ENCODE data around the gene RIPPLY2. TPM values are rescaled to one million over a fixed set of nuclear protein-coding genes. Genes with fewer than 3 reads are reported as not detected.

Gene RIPPLY2
- total RNA-seq, 4 donors from 2014 or later: 0.90 TPM; not detected in 3

- TF ChIP-seq CTCF (IDR thresholded peaks at IDR 0.05): no peak
- no peak for TF ChIP-seq POLR2A (IDR thresholded peaks at IDR 0.05)
- Histone ChIP-seq H3K9me3 (no peaks in the 10 kb centered on the region), H3K36me3 (no peaks in the 10 kb centered on the region), H3K4me3 (no peak overlapping the region), H3K4me1 (no peaks in the 10 kb centered on the region), H3K27me3 (no peaks in the 10 kb centered on the region), H3K27ac (no peak overlapping the region)
- intact Hi-C loops (cut with DNase I; ENCODE audit: low total_unique reads): no loop called here
- no peak for DNase-seq
These were observed 48.5 kb downstream of the RIPPLY2 start for GRCh38 chr6:83901624-83902023.

GRCh38 chr6:83904395-83904794 lies 51.2 kb downstream of the RIPPLY2 start:
- TF ChIP-seq CTCF (IDR thresholded peaks at IDR 0.05) (no peak), POLR2A (IDR thresholded peaks at IDR 0.05) (no peak)
- Histone ChIP-seq H3K4me1 (no peaks in the 10 kb centered on the region), H3K27me3 (no peaks in the 10 kb centered on the region), H3K27ac (no peak overlapping the region), H3K36me3 (no peaks in the 10 kb centered on the region), H3K9me3 (no peaks in the 10 kb centered on the region), H3K4me3 (no peak overlapping the region)
- no peak for DNase-seq
- intact Hi-C loops (cut with DNase I; ENCODE audit: low total_unique reads): no loop called here

DNA sequence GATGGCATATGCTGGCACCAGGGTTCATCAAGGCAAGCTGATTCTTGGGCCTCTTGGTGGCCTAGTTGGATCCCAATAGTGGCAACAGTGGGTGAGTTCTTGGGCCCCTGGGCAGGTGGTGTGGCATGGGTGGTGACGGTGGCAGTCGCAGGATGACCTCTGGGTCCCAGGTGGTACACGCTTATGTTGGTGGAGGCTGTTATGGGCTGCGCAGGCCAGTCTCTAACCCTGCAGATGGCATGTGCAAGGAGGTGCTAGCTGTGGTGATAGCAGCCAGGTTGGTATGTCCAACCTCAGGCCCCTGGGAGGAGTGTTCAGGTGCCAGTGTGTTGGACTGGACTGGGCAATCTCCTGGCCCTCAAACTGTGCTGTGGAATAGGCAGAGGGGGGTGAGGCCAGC lies 52.5 kb downstream of the RIPPLY2 start:
- Histone ChIP-seq H3K9me3 (no peaks in the 10 kb centered on the region), H3K4me1 (no peaks in the 10 kb centered on the region), H3K4me3 (no peak overlapping the region), H3K27me3 (no peaks in the 10 kb centered on the region), H3K27ac (no peak overlapping the region), H3K36me3 (no peaks in the 10 kb centered on the region)
- intact Hi-C loops (cut with DNase I; ENCODE audit: low total_unique reads): no loop called here
- DNase-seq: no peak
- no peak for TF ChIP-seq POLR2A (IDR thresholded peaks at IDR 0.05)
- no peak for TF ChIP-seq CTCF (IDR thresholded peaks at IDR 0.05)

Other genes with a start within 250 kb of the RIPPLY2 start
- 10 to 100 TPM in 1 of 4 donors, 1 to 10 TPM in 1, not detected in 2; 1.8 to 18.1 TPM for gene SNAP91, start 144.3 kb upstream of the RIPPLY2 start, total RNA-seq
- gene CYB5R4, start 6.3 kb downstream of the RIPPLY2 start, total RNA-seq: 10 to 100 TPM in 2 of 4 donors, 1 to 10 TPM in 2; 9.3 to 59.2 (median 9.9) TPM
- 10 to 100 TPM in 1 of 4 donors, 1 to 10 TPM in 2, not detected in 1; 1.9 to 10.9 (median 2.1) TPM for gene MRAP2, start 180.4 kb downstream of the RIPPLY2 start, total RNA-seq